GM12892 (cell line): ENCODE measurements around the gene KIF26B.

Experiments used
- POLR2A ChIP-seq: IDR thresholded peaks from 2 replicates; pipeline ENCODE4 v1.6.1; 2011; ENCODE audit warnings: low read depth, low read length, control low read depth
- POLR2AphosphoS5 ChIP-seq: IDR thresholded peaks from 2 replicates; pipeline ENCODE4 v1.6.1; 2011; ENCODE audit warnings: low read depth, low read length, control low read depth
- TAF1 ChIP-seq: IDR thresholded peaks from 2 replicates; pipeline ENCODE4 v1.6.1; 2011; ENCODE audit warnings: low read depth, mild to moderate bottlenecking, control low read depth, low read length, borderline replicate concordance

- no peak for TF ChIP-seq TAF1
- no peak for TF ChIP-seq POLR2A
- no peak for TF ChIP-seq POLR2AphosphoS5
Observed at GRCh38 chr1:245225322-245226202, 70.8 kb downstream of the KIF26B start.
